ENCODE results near the gene TACR3. TPM values are rescaled to one million over a fixed set of nuclear protein-coding genes. Genes with fewer than 3 reads are reported as not detected.

TACR3 gene
- total and polyA plus RNA-seq, 12 donors = under 0.01 to 0.13 TPM; not detected in 10

DNA sequence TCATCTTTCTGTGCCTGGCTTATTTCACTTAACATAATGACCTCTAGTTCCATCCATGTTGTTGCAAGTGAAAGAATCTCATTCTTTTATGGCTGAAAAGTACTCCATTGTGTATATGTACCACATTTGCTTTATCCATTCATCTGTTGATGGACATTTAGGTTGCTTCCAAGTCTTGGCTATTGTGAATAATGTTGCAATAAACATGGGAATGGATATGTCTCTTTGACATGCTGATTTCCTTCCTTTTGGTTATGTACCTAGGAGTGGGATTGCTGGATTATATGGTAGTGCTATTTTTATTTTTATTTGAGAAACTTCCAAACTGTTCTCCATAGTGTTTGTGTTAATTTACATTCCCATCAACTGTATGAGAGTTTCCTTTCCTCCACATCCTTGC is 71.2 kb downstream of the TACR3 start:
- H3K27me3 ChIP-seq = no peaks in the 10 kb centered on the region

DNA sequence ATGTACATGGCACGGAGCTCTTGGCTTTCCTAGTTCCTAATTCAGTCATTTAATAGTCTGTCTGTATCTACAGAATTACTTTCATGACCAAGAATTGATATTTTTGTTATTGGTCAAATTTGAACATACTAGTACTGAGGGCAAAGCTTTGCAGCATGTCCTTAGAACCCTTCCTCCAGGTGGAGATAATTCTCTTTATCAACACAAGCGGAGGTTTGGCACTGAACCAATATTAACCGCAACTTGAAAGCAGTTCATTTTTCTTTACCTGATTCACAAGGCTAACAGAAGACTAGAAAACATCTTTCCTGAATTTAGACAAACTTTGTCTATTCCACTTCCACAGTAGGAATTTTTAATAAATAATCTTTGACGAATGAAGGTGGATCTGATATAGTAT is 73.8 kb downstream of the TACR3 start:
- H3K4me3 ChIP-seq = no peak overlapping the region
- H3K36me3 ChIP-seq (replicated peaks in 1 of 2) = no peaks in the 10 kb centered on the region
- DNase-seq = no peak
- H3K27me3 ChIP-seq = no peaks in the 10 kb centered on the region
- H3K4me1 ChIP-seq (replicated peaks in 1 of 2) = no peaks in the 10 kb centered on the region
- no peak overlapping the region for H3K27ac ChIP-seq
- H3K9me3 ChIP-seq (replicated peaks in 1 of 3) = peaks cover 0 to 5% (median 0%) of the 10 kb centered on the region in 3 donors
- no peak for TF ChIP-seq POLR2A (IDR thresholded peaks at IDR 0.05)
- TF ChIP-seq, protein P1, sequence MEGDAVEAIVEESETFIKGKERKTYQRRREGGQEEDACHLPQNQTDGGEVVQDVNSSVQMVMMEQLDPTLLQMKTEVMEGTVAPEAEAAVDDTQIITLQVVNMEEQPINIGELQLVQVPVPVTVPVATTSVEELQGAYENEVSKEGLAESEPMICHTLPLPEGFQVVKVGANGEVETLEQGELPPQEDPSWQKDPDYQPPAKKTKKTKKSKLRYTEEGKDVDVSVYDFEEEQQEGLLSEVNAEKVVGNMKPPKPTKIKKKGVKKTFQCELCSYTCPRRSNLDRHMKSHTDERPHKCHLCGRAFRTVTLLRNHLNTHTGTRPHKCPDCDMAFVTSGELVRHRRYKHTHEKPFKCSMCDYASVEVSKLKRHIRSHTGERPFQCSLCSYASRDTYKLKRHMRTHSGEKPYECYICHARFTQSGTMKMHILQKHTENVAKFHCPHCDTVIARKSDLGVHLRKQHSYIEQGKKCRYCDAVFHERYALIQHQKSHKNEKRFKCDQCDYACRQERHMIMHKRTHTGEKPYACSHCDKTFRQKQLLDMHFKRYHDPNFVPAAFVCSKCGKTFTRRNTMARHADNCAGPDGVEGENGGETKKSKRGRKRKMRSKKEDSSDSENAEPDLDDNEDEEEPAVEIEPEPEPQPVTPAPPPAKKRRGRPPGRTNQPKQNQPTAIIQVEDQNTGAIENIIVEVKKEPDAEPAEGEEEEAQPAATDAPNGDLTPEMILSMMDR (IDR thresholded peaks at IDR 0.05) = no peak
- 58 to 69% (median 66%) methylated on average over 4 of the region's 4 CpGs for WGBS, 4 donors
- intact Hi-C loops (cut with DNase I) = no loop called here

More for the DNA sequence above, 71.2 kb downstream of the TACR3 start:
- Histone ChIP-seq H3K36me3 (replicated peaks in 1 of 2) (no peaks in the 10 kb centered on the region), H3K27ac (no peak overlapping the region), H3K9me3 (replicated peaks in 1 of 3) (no peaks in the 10 kb centered on the region), H3K4me1 (replicated peaks in 1 of 2) (no peaks in the 10 kb centered on the region), H3K4me3 (no peak overlapping the region)
- DNase-seq = no peak
- TF ChIP-seq, protein P1 (IDR thresholded peaks at IDR 0.05) = no peak
- TF ChIP-seq POLR2A (IDR thresholded peaks at IDR 0.05) = no peak
- intact Hi-C loops (cut with DNase I) = no loop called here

DNA sequence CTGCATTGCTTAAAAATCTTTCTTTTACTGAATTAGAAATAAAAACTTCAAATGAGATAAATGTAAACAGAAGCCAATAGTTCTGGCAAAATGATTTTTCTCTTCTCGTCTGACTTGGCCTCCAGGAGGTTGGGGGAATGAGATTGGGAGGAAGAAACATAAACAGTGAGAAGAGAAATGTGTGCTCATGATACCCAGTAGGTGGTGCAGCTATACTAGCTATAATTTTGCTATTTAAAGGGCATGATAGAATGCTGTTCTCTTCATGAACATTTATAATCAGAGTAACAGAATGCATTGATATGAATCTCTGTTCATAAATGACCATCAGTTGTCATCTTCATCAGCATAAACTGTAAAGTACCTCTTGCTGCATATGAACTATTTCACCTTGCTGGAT is 85.5 kb downstream of the TACR3 start:
- Histone ChIP-seq H3K4me3 (no peak overlapping the region), H3K27me3 (no peaks in the 10 kb centered on the region), H3K4me1 (replicated peaks in 1 of 2) (no peaks in the 10 kb centered on the region), H3K9me3 (replicated peaks in 1 of 3) (no peaks in the 10 kb centered on the region), H3K27ac (no peak overlapping the region), H3K36me3 (replicated peaks in 1 of 2) (no peaks in the 10 kb centered on the region)
- TF ChIP-seq POLR2A (IDR thresholded peaks at IDR 0.05) = no peak
- TF ChIP-seq, protein P1 (IDR thresholded peaks at IDR 0.05) = no peak
- WGBS, 4 donors = 4 to 19% (median 13%) methylated on average over 1 of the region's 1 CpG
- intact Hi-C loops (cut with DNase I) = no loop called here
- no peak for DNase-seq

DNA sequence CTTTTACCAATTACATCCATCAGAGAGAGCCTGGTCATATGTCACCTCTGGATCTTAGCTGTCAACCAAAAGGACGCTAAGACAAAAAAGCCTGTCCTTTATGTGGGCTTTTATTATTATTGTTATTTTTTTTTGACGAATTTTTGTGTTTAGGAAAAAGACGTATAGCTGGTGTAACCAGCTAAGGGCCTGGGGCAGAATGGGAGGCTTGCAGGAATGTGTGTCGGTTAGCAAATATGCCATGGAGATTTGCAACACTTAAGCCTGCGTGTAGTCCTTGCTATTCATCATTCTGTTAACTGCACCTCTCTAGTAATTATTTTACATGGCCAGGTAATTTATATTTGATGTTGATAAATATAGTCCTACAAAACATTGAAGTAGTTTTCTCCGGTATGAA is 93.5 kb downstream of the TACR3 start:
- DNase-seq = no peak
- H3K27ac ChIP-seq = no peak overlapping the region
- no peaks in the 10 kb centered on the region for H3K27me3 ChIP-seq
- H3K36me3 ChIP-seq (replicated peaks in 1 of 2) = no peaks in the 10 kb centered on the region
- TF ChIP-seq, protein P1 (IDR thresholded peaks at IDR 0.05) = no peak
- TF ChIP-seq POLR2A (IDR thresholded peaks at IDR 0.05) = no peak
- H3K4me1 ChIP-seq (replicated peaks in 1 of 2) = no peaks in the 10 kb centered on the region
- H3K4me3 ChIP-seq = no peak overlapping the region
- 68 to 72% (median 69%) methylated on average over 6 of the region's 6 CpGs for WGBS, 4 donors
- no peaks in the 10 kb centered on the region for H3K9me3 ChIP-seq (replicated peaks in 1 of 3)
- intact Hi-C loops (cut with DNase I) = no loop called here

Data from adrenal gland (tissue), 12 donors.